Hematopoietic multipotent progenitor cell treated with erythropoietin and hydrocortisone succinate and interleukin-3 and kit ligand, for 8 days (in vitro differentiated cells): ENCODE measurements around the gene MARK4.
A peak's percentile ranks its signal among the peaks of the same experiment; 100 is the strongest.

Experiments used
- DNase-seq: peaks from one replicate; pipeline ENCODE4 v3.0.0-alpha.2; 2015

The MARK4 gene

DNA sequence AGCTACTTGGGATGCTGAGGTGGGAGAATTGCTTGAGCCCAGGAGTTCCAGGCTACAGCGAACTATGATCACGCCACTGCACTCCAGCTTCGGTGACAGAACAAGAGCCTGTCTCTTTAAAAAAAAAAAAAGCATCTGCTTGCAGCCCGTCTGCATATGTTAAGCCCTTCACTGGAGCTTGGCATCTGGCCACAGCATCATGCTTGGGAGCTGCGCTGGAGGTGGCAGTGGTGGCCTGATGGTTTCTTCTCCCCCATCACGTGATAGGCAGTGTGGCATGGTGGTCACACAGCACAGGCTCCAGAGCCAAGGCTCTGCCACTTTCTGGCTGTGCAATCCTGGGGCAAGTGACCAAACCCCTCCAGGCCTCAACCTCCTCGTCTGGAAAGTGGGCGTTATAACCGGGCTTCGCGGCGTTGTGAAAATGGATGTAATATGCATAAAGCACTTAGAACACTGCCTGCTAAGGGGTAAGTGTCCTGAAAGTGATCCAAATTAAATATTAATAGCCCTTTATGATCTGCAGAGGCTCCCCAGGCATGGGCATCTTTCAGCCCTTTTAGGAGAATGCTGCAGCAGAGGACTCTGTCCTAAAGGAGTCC is 24.4 kb downstream of the MARK4 start:
- DNase-seq: no peak

- no peak for DNase-seq
These were observed 25.2 kb downstream of the MARK4 start for GRCh38 chr19:45276284-45276687.

DNA sequence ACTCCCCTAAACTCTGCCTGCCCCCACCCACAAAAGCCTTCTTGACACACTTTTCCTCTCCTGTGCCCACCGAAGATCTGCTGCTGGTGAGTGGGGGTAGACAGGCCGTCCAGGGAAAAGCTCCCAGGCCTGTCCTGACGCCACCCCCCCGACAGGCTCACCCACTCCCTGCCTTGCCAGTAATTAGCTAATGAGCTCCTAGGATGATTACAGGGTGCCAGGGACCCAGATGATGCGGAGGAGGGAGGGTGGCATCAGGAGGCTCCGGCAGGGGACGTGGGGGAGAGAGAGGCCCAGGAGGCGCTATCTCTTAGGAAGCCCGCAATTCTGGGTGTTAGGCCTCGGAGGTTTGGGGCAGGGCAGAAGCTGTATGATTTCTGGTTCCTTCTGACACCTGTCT is 27.0 kb downstream of the MARK4 start:
- no peak for DNase-seq

DNA sequence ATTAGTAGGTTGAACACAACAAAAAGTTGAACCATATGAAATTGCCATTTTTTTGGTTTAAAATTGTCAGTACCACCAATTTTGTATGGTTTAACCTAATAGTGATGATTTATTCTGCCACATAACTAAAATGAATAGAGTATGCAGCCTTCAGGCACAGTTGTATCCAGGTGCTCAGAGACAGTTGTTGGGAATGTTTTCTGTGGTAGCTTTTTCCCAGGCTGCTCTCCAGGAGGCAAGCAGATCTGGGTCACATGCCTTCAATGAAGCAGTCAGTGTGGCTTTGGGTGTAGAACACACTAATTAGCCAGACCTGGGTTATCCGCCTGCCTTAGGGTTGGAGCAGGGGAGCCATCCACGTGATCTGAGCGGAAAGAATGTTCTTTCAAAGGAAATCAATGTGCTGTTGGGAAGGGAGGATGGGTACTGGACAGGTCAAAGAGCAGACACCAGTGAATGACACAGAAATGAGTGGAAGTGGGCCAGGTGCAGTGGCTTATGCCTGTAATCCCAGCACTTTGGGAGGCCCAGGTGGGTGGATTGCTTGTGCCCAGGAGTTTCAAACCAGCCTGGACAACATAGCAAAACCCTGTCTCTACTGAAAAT is 28.6 kb downstream of the MARK4 start:
- no peak for DNase-seq

GRCh38 chr19:45280471-45280961 is 29.4 kb downstream of the MARK4 start:
- no peak for DNase-seq

- peak; percentile 36 for DNase-seq
These were observed 32.5 kb downstream of the MARK4 start for GRCh38 chr19:45283443-45284033.

DNA sequence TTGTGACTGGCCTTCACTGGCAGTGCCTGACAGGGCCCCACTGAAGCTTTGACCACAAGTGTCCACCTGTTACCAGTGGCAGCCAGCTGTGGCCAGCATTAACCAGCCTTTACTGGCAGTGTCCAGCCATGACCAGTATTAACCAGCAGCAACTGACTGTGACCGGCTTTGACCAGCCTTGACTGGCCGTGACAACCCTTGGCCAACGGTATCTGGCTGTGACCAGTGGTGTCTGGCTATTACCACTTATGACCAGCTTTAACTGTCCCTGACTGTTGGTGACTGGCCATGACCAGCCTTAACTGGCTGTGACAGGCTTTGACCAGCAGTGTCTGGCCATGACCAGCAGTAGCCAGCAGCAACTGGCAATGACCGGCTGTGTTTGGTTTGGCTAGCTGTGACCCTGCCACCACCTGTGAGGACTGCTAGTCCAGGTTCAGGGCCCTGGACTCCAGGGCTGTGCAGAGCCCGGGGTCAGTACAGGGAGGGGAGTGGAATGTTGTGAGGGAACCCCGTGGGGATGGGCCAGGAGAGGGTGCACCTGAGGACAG is 39.4 kb downstream of the MARK4 start:
- no peak for DNase-seq

DNA sequence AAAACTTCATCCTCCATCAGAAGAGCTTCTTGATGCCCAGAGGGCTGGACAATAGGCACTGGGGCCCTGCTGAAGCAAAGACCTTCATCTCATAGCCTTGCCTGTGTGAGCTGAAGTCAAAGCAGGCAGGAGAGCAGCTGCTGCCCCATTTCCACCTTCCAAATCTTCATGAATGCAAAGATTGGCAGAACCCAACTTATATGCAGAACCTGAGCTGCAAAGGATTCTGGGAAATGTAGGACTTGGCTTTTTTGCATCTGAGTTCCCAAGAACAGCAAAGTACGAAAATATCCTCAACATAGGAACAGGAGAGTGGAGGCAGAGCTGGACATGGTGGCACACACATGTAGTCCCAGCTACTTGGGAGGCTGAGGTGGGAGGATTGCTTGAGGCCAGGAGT is 40.8 kb downstream of the MARK4 start:
- no peak for DNase-seq

DNA sequence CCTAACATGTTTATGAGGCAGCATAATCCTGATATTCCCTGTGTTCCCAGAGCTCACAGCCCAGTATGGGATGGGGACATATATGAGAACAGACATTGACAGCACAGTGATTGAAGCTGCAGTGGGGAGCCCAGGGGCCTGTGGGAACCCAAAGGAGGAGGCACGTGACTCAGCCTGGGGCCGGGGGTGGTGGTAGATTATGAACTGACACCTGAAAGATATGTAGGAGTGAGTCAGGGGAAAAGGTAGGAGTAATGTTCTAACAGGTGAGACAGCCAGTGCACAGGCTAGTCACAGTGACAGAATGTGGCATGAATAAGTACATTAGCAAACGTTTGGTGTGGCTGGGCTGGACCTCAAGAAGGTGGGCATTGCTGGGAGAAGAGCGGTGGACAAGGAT is 42.6 kb downstream of the MARK4 start:
- DNase-seq: no peak

DNA sequence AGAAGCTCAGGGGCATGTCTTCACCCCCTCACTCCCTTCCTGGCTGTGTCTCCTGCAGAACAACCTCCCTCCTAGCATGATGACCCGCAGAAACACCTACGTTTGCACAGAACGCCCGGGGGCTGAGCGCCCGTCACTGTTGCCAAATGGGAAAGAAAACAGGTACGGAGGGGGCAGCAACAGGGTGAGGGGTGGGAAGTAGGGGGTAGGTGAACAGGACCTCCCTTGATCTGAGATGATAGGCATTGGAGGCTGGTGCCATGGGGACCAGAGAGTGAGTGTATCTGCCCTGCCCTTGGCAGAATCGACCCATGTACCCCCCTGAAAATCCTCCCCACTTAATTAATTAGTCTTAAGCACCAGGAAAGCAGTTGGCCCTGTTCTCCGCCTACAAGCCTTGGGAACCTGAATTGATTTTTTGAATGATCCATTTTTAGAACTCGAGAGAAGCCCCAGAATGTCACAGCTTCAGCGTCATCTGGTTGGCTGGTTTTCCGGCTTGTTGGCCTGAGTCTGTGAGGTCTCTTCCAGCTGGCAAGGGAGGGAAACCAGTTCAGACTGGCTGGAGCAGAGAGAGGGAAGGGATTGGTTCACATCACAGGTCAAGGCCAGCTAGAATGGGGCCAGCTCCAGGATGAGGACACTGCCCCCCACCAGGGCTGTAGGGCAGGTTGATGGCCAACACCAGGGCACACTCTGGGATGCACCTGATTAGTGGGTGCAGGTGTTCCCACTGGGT is 43.4 kb downstream of the MARK4 start:
- DNase-seq: no peak

DNA sequence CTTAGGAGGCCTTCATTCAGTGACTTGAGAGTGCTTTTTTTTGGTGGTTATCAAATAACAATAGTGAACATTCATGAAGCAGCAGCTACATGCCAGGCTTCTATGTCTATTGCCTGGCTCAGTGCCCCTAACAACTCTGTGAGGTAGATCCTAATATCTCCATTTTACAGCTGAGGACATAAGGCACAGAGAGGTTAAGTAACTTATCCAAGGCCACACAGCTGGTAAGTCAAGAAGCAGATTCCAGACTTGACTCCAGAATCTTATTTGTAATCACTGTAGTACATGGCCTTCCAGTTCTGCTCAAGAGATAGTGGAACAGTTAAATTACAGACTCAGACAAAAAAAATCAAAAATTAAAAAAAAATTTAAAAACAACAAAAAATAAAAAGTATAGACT is 44.8 kb downstream of the MARK4 start:
- DNase-seq: no peak

- DNase-seq: no peak
These were observed 45.3 kb downstream of the MARK4 start for GRCh38 chr19:45296355-45296754.

DNA sequence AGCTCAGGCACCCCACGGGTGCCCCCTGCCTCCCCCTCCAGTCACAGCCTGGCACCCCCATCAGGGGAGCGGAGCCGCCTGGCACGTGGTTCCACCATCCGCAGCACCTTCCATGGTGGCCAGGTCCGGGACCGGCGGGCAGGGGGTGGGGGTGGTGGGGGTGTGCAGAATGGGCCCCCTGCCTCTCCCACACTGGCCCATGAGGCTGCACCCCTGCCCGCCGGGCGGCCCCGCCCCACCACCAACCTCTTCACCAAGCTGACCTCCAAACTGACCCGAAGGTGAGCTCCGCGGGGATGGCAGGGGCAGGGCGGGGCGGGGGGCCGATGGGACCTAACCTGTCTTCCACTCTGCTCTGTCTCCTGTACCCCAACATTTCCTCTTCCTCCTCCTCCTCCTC is 46.6 kb downstream of the MARK4 start:
- no peak for DNase-seq

DNA sequence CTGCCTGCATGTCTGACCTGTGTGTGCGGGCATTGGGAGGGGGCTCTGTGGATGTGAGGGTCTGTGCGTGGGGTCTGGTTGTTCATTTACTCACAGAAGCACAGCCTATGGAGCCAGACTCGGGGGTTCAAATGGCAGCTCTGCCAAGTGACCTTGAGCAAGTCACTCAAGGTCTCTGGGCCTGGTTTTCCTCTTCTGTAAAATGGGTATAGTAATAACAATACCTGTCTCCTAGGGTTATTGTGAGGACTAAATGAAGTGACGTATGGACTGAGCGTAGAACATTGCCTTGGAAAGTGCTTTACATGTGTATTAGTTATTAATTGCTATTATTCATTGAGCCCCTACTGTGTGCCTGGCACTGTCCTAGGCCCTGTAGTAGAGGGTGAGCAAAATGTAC is 47.2 kb downstream of the MARK4 start:
- DNase-seq: no peak

DNA sequence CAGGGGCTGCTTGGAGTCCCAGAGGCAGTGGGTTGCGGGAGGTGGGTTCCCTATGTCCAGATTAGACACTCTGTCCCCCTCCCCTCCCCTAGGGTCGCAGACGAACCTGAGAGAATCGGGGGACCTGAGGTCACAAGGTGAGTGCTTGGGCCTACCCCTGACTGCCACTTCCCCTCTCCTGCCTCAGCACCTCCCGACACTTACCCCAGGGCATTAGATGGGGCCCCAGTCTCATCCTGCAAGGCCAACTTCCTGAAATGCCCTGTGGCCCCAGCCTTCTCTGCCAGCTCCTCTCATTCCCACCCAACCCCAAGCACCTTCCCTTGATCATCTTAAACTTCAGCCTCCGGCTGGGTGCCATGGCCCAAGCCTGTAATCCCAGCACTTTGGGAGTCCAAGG is 48.6 kb downstream of the MARK4 start:
- DNase-seq: no peak

DNA sequence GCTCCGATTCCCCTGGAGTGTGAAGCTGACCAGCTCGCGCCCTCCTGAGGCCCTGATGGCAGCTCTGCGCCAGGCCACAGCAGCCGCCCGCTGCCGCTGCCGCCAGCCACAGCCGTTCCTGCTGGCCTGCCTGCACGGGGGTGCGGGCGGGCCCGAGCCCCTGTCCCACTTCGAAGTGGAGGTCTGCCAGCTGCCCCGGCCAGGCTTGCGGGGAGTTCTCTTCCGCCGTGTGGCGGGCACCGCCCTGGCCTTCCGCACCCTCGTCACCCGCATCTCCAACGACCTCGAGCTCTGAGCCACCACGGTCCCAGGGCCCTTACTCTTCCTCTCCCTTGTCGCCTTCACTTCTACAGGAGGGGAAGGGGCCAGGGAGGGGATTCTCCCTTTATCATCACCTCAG is 51.3 kb downstream of the MARK4 start:
- no peak for DNase-seq

DNA sequence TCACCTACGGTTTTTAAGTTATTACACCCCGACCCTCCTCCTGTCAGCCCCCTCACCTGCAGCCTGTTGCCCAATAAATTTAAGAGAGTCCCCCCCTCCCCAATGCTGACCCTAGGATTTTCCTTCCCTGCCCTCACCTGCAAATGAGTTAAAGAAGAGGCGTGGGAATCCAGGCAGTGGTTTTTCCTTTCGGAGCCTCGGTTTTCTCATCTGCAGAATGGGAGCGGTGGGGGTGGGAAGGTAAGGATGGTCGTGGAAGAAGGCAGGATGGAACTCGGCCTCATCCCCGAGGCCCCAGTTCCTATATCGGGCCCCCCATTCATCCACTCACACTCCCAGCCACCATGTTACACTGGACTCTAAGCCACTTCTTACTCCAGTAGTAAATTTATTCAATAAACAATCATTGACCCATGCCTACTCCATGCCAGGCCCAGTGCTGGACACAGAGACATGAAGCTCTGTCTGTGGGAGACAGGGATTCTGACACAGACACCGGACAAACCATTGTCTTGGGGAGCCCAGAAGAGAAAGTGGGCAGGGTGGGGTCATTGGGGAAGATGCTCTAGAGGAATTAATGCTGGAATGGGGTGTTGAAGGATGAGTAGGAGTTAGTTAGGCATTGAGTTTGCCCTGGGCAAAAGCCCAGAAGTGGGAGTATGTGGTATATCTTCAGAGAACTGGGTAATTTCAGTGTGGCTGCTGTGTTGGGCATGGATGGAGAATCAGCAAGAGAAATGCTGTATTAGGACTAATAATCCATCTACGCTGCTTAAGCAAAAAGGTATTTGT is 52.4 kb downstream of the MARK4 start:
- no peak for DNase-seq

GRCh38 chr19:45304141-45304926 is 53.3 kb downstream of the MARK4 start:
- DNase-seq: no peak

DNA sequence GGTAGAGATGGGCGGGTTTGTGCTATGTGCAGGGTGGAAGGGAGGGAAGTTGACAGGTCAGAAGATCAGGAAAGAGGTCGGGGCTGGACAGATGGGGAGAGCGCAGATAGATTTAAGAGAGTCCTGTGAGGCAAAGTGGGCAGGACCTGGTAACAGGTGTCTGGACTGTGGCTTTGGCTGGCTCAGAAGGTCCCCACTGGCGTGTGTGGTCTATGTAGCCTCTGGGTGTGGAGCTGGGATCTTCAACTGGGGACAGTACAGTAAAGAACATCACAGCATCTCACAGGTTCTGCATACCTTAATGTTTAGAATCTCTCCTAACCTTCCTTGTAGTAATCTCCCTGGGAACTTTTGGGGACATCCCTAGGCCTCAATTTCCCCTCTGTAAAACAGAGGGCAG is 53.9 kb downstream of the MARK4 start:
- no peak for DNase-seq

GRCh38 chr19:45305421-45305820 is 54.4 kb downstream of the MARK4 start:
- DNase-seq: no peak

DNA sequence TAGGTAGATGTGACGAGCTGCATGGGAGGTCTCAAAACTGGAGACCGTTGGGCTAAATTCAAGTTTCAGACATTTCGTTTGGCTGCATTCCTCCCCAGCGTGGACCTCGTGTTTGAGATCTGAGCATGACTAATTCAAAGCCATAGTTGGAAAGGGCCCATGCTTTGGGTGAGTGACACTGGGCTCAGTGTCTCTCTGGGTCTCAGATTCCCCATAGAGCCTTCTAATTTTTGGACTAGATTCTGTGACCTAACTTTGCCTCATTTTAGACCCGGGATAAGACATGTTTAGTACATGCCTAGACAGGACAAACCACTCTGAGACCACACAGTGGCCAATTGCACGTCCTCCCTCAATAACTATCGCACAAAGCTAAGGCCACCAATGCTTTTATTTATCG is 55.0 kb downstream of the MARK4 start:
- no peak for DNase-seq

DNA sequence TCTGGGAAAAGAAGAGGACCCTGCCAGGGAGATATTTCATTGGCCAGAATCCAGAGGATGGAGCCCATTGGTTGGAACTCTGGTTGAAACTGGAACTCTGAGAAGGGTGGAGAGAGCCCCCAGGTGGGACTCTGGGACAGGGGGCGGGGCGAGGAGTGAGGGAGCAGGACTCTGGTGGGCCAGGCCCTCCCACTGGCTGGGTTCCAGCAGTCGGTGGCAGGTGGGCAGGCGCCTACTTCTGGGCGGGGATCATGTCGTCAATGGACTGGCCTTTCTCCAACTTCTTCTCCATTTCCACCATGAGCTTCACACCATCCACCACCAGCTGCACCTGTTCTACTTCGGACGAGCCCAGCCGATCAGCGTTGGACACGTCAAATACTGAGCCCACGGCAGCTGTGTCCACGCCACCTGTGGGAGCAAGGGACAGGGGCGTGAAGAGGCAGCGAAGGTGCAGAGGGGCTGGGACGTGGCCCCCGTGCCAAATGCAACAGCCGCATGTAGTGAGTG is 55.5 kb downstream of the MARK4 start:
- no peak for DNase-seq
